Stimulated activated CD4-positive, alpha-beta T cell treated with anti-CD3 and anti-CD28 coated beads, Interleukin-4, amount 100 ng/mL, for 1 hour (primary cell): Measurements from ENCODE around the gene ZFP3.
A peak's percentile ranks its signal among the peaks of the same experiment; 100 is the strongest.
"Not testable (repeated sequence)": the region's sequence is repeated elsewhere in the genome, so short reads cannot be mapped to it uniquely, and the experiment has no call there.

Source experiments
- DNase-seq: peaks from one replicate; pipeline ENCODE4 v3.0.0-alpha.2; 2020

The ZFP3 gene

GRCh38 chr17:5078106-5079028 is at the start of gene ZFP3:
TSS of gene ZFP3 (plus strand) at chr17:5078467. CDS start at chr17:5091505, 13,038 bp downstream.
- peak; percentile 77 for DNase-seq

- not testable (repeated sequence) for DNase-seq
These were observed 48.1 kb upstream of the ZFP3 start for GRCh38 chr17:5030168-5030567.

GRCh38 chr17:5031365-5032082 is 46.7 kb upstream of the ZFP3 start:
- peak; percentile 87 for DNase-seq

- no peak for DNase-seq
These were observed 45.4 kb upstream of the ZFP3 start for GRCh38 chr17:5032865-5033264.

- no peak for DNase-seq
These were observed 44.8 kb upstream of the ZFP3 start for GRCh38 chr17:5033352-5034015.

GRCh38 chr17:5034063-5034462 is 44.2 kb upstream of the ZFP3 start:
- DNase-seq: no peak

GRCh38 chr17:5034651-5035050 is 43.6 kb upstream of the ZFP3 start:
- no peak for DNase-seq

GRCh38 chr17:5035315-5035714 is 43.0 kb upstream of the ZFP3 start, which contains the start of gene SLC52A1:
TSS of gene SLC52A1 (minus strand) at chr17:5035426. CDS start at chr17:5034606, 820 bp downstream.
- no peak for DNase-seq

- peak; percentile 32 for DNase-seq
These were observed 35.9 kb upstream of the ZFP3 start for GRCh38 chr17:5042157-5043022.

GRCh38 chr17:5043524-5043923 is 34.7 kb upstream of the ZFP3 start:
- DNase-seq: no peak

GRCh38 chr17:5044630-5045029 is 33.6 kb upstream of the ZFP3 start:
- DNase-seq: no peak

- DNase-seq: no peak
These were observed 32.8 kb upstream of the ZFP3 start for GRCh38 chr17:5045496-5045895.

GRCh38 chr17:5047446-5047845 is 30.8 kb upstream of the ZFP3 start:
- DNase-seq: no peak

GRCh38 chr17:5049314-5049841 is 28.9 kb upstream of the ZFP3 start:
- peak; percentile 39 for DNase-seq

- DNase-seq: no peak
These were observed 28.0 kb upstream of the ZFP3 start for GRCh38 chr17:5050278-5050677.

- DNase-seq: no peak
These were observed 22.7 kb upstream of the ZFP3 start for GRCh38 chr17:5055543-5055942.

- no peak for DNase-seq
These were observed 13.0 kb upstream of the ZFP3 start for GRCh38 chr17:5065227-5065744.

GRCh38 chr17:5068236-5068635 is 10.0 kb upstream of the ZFP3 start:
- no peak for DNase-seq

- DNase-seq: no peak
These were observed 8.5 kb upstream of the ZFP3 start for GRCh38 chr17:5069724-5070123.

GRCh38 chr17:5075472-5075871 is 2.8 kb upstream of the ZFP3 start:
- DNase-seq: not testable (repeated sequence)

- not testable (repeated sequence) for DNase-seq
These were observed 992 bp upstream of the ZFP3 start for GRCh38 chr17:5077275-5077674.

GRCh38 chr17:5077781-5078105 is 524 bp upstream of the ZFP3 start:
- no peak for DNase-seq
